ENCODE data around the gene ZMYND15. TPM values are rescaled to one million over a fixed set of nuclear protein-coding genes. Genes with fewer than 3 reads are reported as not detected.
A peak's percentile ranks its signal among the peaks of the same experiment; 100 is the strongest.

The ZMYND15 gene
- total and polyA plus RNA-seq, 2 of the 13 experiments (the other 11 are each of a cell fraction or from before 2014, with no cell fraction given): 0.24 to 2.7 TPM

DNA sequence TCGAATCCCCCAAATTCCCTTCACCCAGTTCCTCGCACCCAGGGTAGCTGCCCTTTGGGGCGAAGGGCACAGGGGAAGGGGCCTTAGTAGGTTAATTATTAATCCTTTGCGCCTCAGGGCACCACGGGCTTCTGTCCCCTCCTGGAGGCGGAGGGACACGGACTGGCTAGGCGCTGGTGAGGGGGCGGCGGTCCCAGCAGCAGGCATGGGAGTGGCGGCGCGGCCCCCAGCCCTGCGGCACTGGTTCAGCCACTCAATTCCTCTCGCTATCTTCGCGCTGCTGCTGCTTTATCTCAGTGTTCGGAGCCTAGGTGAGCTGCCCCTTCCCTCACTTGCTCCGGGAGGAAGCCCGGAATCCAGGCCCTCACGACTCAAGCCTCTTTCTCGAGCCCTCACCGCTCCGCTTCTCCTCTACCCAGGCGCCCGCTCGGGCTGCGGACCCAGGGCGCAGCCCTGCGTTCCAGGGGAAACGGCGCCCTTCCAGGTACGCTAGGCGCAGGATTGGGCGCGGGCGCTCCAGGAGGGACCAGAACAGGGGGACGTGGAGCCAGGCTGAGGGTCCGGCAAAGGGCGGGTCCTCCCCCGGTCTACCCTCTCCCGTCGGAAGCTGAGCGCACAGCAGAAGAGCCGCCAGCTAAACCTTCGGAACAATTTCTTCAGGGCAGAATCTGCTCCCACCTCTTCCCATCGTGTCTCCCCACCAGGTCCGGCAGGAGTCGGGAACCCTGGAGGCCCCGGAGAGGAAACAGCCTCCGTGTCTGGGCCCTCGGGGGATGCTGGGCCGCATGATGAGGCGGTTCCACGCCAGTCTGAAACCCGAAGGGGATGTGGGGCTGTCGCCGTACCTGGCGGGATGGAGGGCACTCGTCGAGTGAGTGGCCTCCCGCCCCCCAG, 49.4 kb downstream of the ZMYND15 start, which contains the start of gene GLTPD2 (continued):
- TF ChIP-seq, protein P1, sequence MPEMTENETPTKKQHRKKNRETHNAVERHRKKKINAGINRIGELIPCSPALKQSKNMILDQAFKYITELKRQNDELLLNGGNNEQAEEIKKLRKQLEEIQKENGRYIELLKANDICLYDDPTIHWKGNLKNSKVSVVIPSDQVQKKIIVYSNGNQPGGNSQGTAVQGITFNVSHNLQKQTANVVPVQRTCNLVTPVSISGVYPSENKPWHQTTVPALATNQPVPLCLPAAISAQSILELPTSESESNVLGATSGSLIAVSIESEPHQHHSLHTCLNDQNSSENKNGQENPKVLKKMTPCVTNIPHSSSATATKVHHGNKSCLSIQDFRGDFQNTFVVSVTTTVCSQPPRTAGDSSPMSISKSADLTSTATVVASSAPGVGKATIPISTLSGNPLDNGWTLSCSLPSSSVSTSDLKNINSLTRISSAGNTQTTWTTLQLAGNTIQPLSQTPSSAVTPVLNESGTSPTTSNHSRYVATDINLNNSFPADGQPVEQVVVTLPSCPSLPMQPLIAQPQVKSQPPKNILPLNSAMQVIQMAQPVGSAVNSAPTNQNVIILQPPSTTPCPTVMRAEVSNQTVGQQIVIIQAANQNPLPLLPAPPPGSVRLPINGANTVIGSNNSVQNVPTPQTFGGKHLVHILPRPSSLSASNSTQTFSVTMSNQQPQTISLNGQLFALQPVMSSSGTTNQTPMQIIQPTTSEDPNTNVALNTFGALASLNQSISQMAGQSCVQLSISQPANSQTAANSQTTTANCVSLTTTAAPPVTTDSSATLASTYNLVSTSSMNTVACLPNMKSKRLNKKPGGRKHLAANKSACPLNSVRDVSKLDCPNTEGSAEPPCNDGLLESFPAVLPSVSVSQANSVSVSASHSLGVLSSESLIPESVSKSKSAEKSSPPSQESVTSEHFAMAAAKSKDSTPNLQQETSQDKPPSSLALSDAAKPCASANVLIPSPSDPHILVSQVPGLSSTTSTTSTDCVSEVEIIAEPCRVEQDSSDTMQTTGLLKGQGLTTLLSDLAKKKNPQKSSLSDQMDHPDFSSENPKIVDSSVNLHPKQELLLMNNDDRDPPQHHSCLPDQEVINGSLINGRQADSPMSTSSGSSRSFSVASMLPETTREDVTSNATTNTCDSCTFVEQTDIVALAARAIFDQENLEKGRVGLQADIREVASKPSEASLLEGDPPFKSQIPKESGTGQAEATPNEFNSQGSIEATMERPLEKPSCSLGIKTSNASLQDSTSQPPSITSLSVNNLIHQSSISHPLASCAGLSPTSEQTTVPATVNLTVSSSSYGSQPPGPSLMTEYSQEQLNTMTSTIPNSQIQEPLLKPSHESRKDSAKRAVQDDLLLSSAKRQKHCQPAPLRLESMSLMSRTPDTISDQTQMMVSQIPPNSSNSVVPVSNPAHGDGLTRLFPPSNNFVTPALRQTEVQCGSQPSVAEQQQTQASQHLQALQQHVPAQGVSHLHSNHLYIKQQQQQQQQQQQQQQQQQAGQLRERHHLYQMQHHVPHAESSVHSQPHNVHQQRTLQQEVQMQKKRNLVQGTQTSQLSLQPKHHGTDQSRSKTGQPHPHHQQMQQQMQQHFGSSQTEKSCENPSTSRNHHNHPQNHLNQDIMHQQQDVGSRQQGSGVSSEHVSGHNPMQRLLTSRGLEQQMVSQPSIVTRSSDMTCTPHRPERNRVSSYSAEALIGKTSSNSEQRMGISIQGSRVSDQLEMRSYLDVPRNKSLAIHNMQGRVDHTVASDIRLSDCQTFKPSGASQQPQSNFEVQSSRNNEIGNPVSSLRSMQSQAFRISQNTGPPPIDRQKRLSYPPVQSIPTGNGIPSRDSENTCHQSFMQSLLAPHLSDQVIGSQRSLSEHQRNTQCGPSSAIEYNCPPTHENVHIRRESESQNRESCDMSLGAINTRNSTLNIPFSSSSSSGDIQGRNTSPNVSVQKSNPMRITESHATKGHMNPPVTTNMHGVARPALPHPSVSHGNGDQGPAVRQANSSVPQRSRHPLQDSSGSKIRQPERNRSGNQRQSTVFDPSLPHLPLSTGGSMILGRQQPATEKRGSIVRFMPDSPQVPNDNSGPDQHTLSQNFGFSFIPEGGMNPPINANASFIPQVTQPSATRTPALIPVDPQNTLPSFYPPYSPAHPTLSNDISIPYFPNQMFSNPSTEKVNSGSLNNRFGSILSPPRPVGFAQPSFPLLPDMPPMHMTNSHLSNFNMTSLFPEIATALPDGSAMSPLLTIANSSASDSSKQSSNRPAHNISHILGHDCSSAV (CRISPR knock-in tag; IDR thresholded peaks at IDR 0.05; ENCODE audit: borderline replicate concordance): no peak
- TF ChIP-seq ZBTB20 (CRISPR knock-in tag; IDR thresholded peaks at IDR 0.05; ENCODE audit: borderline replicate concordance, low read depth): 0 out of 2 replicates have a peak, but pooled peaks have one; percentile 64
- TF ChIP-seq, protein P2, sequence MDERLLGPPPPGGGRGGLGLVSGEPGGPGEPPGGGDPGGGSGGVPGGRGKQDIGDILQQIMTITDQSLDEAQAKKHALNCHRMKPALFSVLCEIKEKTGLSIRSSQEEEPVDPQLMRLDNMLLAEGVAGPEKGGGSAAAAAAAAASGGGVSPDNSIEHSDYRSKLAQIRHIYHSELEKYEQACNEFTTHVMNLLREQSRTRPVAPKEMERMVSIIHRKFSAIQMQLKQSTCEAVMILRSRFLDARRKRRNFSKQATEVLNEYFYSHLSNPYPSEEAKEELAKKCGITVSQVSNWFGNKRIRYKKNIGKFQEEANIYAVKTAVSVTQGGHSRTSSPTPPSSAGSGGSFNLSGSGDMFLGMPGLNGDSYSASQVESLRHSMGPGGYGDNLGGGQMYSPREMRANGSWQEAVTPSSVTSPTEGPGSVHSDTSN (CRISPR knock-in tag; IDR thresholded peaks at IDR 0.05): no peak
- TF ChIP-seq NFE2L1 (CRISPR knock-in tag; IDR thresholded peaks at IDR 0.05; ENCODE audit: borderline replicate concordance): no peak
- TF ChIP-seq KMT2A (CRISPR knock-in tag; IDR thresholded peaks at IDR 0.05): no peak; the same call in 1 of the 2 replicates
- TF ChIP-seq, protein P3, sequence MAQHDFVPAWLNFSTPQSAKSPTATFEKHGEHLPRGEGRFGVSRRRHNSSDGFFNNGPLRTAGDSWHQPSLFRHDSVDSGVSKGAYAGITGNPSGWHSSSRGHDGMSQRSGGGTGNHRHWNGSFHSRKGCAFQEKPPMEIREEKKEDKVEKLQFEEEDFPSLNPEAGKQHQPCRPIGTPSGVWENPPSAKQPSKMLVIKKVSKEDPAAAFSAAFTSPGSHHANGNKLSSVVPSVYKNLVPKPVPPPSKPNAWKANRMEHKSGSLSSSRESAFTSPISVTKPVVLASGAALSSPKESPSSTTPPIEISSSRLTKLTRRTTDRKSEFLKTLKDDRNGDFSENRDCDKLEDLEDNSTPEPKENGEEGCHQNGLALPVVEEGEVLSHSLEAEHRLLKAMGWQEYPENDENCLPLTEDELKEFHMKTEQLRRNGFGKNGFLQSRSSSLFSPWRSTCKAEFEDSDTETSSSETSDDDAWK (CRISPR knock-in tag; IDR thresholded peaks at IDR 0.05): no peak
- TF ChIP-seq, protein P4, sequence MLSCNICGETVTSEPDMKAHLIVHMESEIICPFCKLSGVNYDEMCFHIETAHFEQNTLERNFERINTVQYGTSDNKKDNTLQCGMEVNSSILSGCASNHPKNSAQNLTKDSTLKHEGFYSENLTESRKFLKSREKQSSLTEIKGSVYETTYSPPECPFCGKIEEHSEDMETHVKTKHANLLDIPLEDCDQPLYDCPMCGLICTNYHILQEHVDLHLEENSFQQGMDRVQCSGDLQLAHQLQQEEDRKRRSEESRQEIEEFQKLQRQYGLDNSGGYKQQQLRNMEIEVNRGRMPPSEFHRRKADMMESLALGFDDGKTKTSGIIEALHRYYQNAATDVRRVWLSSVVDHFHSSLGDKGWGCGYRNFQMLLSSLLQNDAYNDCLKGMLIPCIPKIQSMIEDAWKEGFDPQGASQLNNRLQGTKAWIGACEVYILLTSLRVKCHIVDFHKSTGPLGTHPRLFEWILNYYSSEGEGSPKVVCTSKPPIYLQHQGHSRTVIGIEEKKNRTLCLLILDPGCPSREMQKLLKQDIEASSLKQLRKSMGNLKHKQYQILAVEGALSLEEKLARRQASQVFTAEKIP (CRISPR knock-in tag; IDR thresholded peaks at IDR 0.05; ENCODE audit: borderline replicate concordance): no peak
- TF ChIP-seq, protein P5, sequence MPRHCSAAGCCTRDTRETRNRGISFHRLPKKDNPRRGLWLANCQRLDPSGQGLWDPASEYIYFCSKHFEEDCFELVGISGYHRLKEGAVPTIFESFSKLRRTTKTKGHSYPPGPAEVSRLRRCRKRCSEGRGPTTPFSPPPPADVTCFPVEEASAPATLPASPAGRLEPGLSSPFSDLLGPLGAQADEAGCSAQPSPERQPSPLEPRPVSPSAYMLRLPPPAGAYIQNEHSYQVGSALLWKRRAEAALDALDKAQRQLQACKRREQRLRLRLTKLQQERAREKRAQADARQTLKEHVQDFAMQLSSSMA (CRISPR knock-in tag; IDR thresholded peaks at IDR 0.05): no peak
- peak; percentile 92 for TF ChIP-seq AGO2 (optimal IDR thresholded peaks at IDR 0.05; ENCODE audit: low read depth, low read length)
- TF ChIP-seq KAT7 (CRISPR knock-in tag; IDR thresholded peaks at IDR 0.05; ENCODE audit: borderline replicate concordance): no peak
- TF ChIP-seq, protein P6, sequence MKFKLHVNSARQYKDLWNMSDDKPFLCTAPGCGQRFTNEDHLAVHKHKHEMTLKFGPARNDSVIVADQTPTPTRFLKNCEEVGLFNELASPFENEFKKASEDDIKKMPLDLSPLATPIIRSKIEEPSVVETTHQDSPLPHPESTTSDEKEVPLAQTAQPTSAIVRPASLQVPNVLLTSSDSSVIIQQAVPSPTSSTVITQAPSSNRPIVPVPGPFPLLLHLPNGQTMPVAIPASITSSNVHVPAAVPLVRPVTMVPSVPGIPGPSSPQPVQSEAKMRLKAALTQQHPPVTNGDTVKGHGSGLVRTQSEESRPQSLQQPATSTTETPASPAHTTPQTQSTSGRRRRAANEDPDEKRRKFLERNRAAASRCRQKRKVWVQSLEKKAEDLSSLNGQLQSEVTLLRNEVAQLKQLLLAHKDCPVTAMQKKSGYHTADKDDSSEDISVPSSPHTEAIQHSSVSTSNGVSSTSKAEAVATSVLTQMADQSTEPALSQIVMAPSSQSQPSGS (CRISPR knock-in tag; IDR thresholded peaks at IDR 0.05): no peak
- no peak for TF ChIP-seq ZFAT (CRISPR knock-in tag; conservative IDR thresholded peaks at IDR 0.05)
